MCF 10A (cell line): ENCODE data around the gene KEAP1. TPM values are rescaled to one million over a fixed set of nuclear protein-coding genes. Genes with fewer than 3 reads are reported as not detected.

Experiments
- BruUV-seq: library from RNA; stranded (reverse); fragments of 400-500 nt; replicated peaks from 2 replicates; lab custom pipeline; 2021; lab: Mats Ljungman, UMichigan
- CTCF ChIA-PET: fragments of 300-600 bp; sonication (Branson Sonifier 250); formaldehyde crosslinking; extraction: SDS; loops from one replicate; lab custom pipeline; 2021; ENCODE audit warnings: antibody characterized with exemption, inconsistent platforms; lab: Yijun Ruan, JAX
- POLR2A ChIA-PET: fragments of 300-600, 350-650 bp; sonication (Branson Sonifier 250); formaldehyde crosslinking; extraction: SDS; loops from one replicate; lab custom pipeline; 2020; ENCODE audit warnings: antibody characterized with exemption, inconsistent platforms; lab: Yijun Ruan, JAX
- DNase-seq: peaks from one replicate; pipeline ENCODE4 v3.0.0-alpha.2; 2018; ENCODE audit not compliant: unreplicated experiment
- H3K27ac Mint-ChIP-seq: one replicate; pipeline ENCODE4 v1.8.0; 2022; ENCODE audit warnings: mild to moderate bottlenecking, low read depth, mixed read lengths; ENCODE audit not compliant: unreplicated experiment
- H3K27me3 Mint-ChIP-seq: one replicate; pipeline ENCODE4 v1.8.0; 2022; ENCODE audit warnings: mixed read lengths; ENCODE audit not compliant: insufficient read depth, unreplicated experiment
- H3K36me3 Mint-ChIP-seq: one replicate; pipeline ENCODE4 v1.8.0; 2022; ENCODE audit warnings: mild to moderate bottlenecking, moderate library complexity, mixed read lengths; ENCODE audit not compliant: insufficient read depth, unreplicated experiment
- H3K4me1 Mint-ChIP-seq: one replicate; pipeline ENCODE4 v1.8.0; 2022; ENCODE audit warnings: mixed read lengths; ENCODE audit not compliant: insufficient read depth, unreplicated experiment
- H3K4me3 Mint-ChIP-seq: one replicate; pipeline ENCODE4 v1.8.0; 2022; ENCODE audit warnings: mild to moderate bottlenecking, moderate library complexity, mixed read lengths; ENCODE audit not compliant: unreplicated experiment
- H3K9me3 Mint-ChIP-seq: one replicate; pipeline ENCODE4 v1.8.0; 2022; ENCODE audit warnings: mixed read lengths; ENCODE audit not compliant: unreplicated experiment
- CTCF ChIP-seq: fragments of 200-600 bp; IDR thresholded peaks from one replicate; pipeline ENCODE4 v1.8.0; 2022; ENCODE audit warnings: antibody characterized with exemption, mild to moderate bottlenecking; ENCODE audit not compliant: unreplicated experiment
- intact Hi-C: fragments of 100-400 bp; cut with micrococcal nuclease; formaldehyde crosslinking; loops from 2 replicates; pipeline ENCODE4 v1.14.1; 2022
- total RNA-seq: library from RNA; stranded (reverse); gene quantifications from 2 replicates; pipeline ENCODE4 v1.2.3, GENCODE V29; 2022

KEAP1 gene
- total RNA-seq, 1 experiment from 2014 or later = 46.1 TPM

- intact Hi-C loops = no loop called here
- BruUV-seq = no TSS peak
- peak; percentile 85 for DNase-seq
- no peaks in the 10 kb centered on the region for H3K9me3 Mint-ChIP-seq
- peaks cover 6% of the 10 kb centered on the region for H3K4me1 Mint-ChIP-seq
- H3K36me3 Mint-ChIP-seq = peaks cover 38% of the 10 kb centered on the region
- no peak for TF ChIP-seq CTCF
- peak overlapping the region; percentile 71 for H3K27ac Mint-ChIP-seq
- ChIA-PET POLR2A (no interaction called here), CTCF (interaction anchor here (0.7 kb wide), 1 partner anchor 1190 kb away, joined by 3 read pairs; no protein-coding TSS in a partner anchor)
- peak overlapping the region; percentile 82 for H3K4me3 Mint-ChIP-seq
- no peaks in the 10 kb centered on the region for H3K27me3 Mint-ChIP-seq
Observed at GRCh38 chr19:10502524-10503001, 593 bp downstream of the KEAP1 start.

GRCh38 chr19:10501971-10502523, 1.1 kb downstream of the KEAP1 start:
- H3K4me1 Mint-ChIP-seq = peaks cover 6% of the 10 kb centered on the region
- TSS peak; percentile 32 for BruUV-seq
- H3K27me3 Mint-ChIP-seq = no peaks in the 10 kb centered on the region
- peak overlapping the region; percentile 82 for H3K4me3 Mint-ChIP-seq
- H3K27ac Mint-ChIP-seq = peak overlapping the region; percentile 71
- peak; percentile 69 for DNase-seq
- intact Hi-C loops = no loop called here
- H3K9me3 Mint-ChIP-seq = no peaks in the 10 kb centered on the region
- ChIA-PET POLR2A (interaction anchor here (0.8 kb wide), 1 partner anchor 33 kb away, joined by 3 read pairs; no protein-coding TSS in a partner anchor), CTCF (interaction anchor here (0.6 kb wide), 1 partner anchor 1955 kb away, joined by 3 read pairs; no protein-coding TSS in a partner anchor)
- TF ChIP-seq CTCF = no peak
- peaks cover 43% of the 10 kb centered on the region for H3K36me3 Mint-ChIP-seq

- Mint-ChIP-seq H3K27me3 (no peaks in the 10 kb centered on the region), H3K36me3 (peaks cover 61% of the 10 kb centered on the region), H3K4me1 (peaks cover 6% of the 10 kb centered on the region), H3K4me3 (peak overlapping the region; percentile 82), H3K9me3 (no peaks in the 10 kb centered on the region), H3K27ac (peak overlapping the region; percentile 35)
- no peak for DNase-seq
- BruUV-seq = TSS peak; percentile 11
- TF ChIP-seq CTCF = no peak
- ChIA-PET CTCF (interaction anchor here (0.6 to 1.6 kb wide), 8 partner anchors 11 to 251 kb away, joined by 3 to 7 read pairs (median 3); no protein-coding TSS in a partner anchor), POLR2A (no interaction called here)
- intact Hi-C loops = no loop called here
Observed at GRCh38 chr19:10500247-10500592, 2.9 kb downstream of the KEAP1 start.

GRCh38 chr19:10499550-10500246, 3.5 kb downstream of the KEAP1 start:
- no peaks in the 10 kb centered on the region for H3K9me3 Mint-ChIP-seq
- no peak overlapping the region for H3K4me3 Mint-ChIP-seq
- no peaks in the 10 kb centered on the region for H3K27me3 Mint-ChIP-seq
- POLR2A ChIA-PET = no interaction called here
- peak overlapping the region; percentile 35 for H3K27ac Mint-ChIP-seq
- BruUV-seq = no TSS peak
- no peak for TF ChIP-seq CTCF
- CTCF ChIA-PET = interaction anchor here (0.6 to 1.6 kb wide), 8 partner anchors 11 to 250 kb away, joined by 3 to 7 read pairs (median 3); no protein-coding TSS in a partner anchor
- peaks cover 67% of the 10 kb centered on the region for H3K36me3 Mint-ChIP-seq
- intact Hi-C loops = no loop called here
- DNase-seq = no peak
- H3K4me1 Mint-ChIP-seq = peaks cover 6% of the 10 kb centered on the region
